ENCODE measurements around the gene DNAJC1. TPM values are rescaled to one million over a fixed set of nuclear protein-coding genes. Genes with fewer than 3 reads are reported as not detected.
"Not testable (repeated sequence)": the region's sequence is repeated elsewhere in the genome, so short reads cannot be mapped to it uniquely, and the experiment has no call there.

Gene DNAJC1
- total and polyA plus RNA-seq, 2 of the 4 experiments (the other 2 are of a cell fraction), result 12.7 to 13.3 TPM

- H3K14ac ChIP-seq (replicated peaks; ENCODE audit: low read depth, low read length); H2BK20ac ChIP-seq (ENCODE audit: low read depth, low read length); H2AFZ ChIP-seq (replicated peaks; ENCODE audit: low read length, poor library complexity); H4K20me1 ChIP-seq (ENCODE audit: insufficient read depth, low read length); H3K18ac ChIP-seq (ENCODE audit: low read depth, low read length); H4K91ac ChIP-seq (ENCODE audit: insufficient read depth, low read depth, low read length); H3K4me1 ChIP-seq (ENCODE audit: control insufficient read depth, insufficient read depth, low read length); H3K56ac ChIP-seq (ENCODE audit: extremely low read depth, insufficient read depth, low read length); in situ Hi-C loops (cut with MboI; ENCODE audit: low sequenced_read_pairs); H3K9me1 ChIP-seq (ENCODE audit: insufficient read depth, low read length); dilution Hi-C loops (cut with HindIII; ENCODE audit: low sequenced_read_pairs, unreplicated experiment); H2AK5ac ChIP-seq (ENCODE audit: low read depth, low read length); H2AK9ac ChIP-seq (replicated peaks; ENCODE audit: low read depth, low read length, poor library complexity); H3K27me3 ChIP-seq (ENCODE audit: control insufficient read depth, insufficient read depth, low read length); H2BK120ac ChIP-seq (ENCODE audit: low read depth, low read length); POLR2A ChIA-PET (ENCODE audit: unreplicated experiment); H2BK5ac ChIP-seq (ENCODE audit: low read depth, low read length, poor library complexity, severe bottlenecking); BruUV-seq (replicated peaks); intact Hi-C loops (cut with micrococcal nuclease); H2BK15ac ChIP-seq (ENCODE audit: low read depth, low read length); H3K27ac ChIP-seq (ENCODE audit: insufficient read depth, low read length); H4K5ac ChIP-seq (ENCODE audit: low read depth, low read length); H3K9ac ChIP-seq (ENCODE audit: low read depth, low read length); H3K4me2 ChIP-seq (ENCODE audit: low read depth, low read length); H3K9me3 ChIP-seq (ENCODE audit: control insufficient read depth, insufficient read depth, low read length); H3K4me3 ChIP-seq (ENCODE audit: insufficient read depth, low read depth, low read length); H3K23ac ChIP-seq (ENCODE audit: low read depth, low read length); H3K36me3 ChIP-seq (ENCODE audit: control insufficient read depth, insufficient read depth, low read length); CTCF ChIA-PET; H4K8ac ChIP-seq (ENCODE audit: low read depth in 2 of 2, low read length in 2 of 2); H3K4ac ChIP-seq (ENCODE audit: low read depth, low read length); DNase-seq; ATAC-seq (ENCODE audit: low read depth): not testable (repeated sequence)
- peaks cover 14 to 23% of the 10 kb centered on the region in 2 experiments for H3K79me1 ChIP-seq (ENCODE audit: low read depth in 1 of 2, low read length in 2 of 2)
- 100% methylated on average over 1 of the region's 3 CpGs; no CpG with 5 or more reads in 1 of the 2 experiments for WGBS, 2 experiments (ENCODE audit: extremely low coverage in 2 of 2, insufficient read length in 1 of 2)
Observed at GRCh38 chr10:21717437-21718054, 286.0 kb downstream of the DNAJC1 start.

Measured in IMR-90 (cell line).